ENCODE data around the gene MCF2L. TPM values are rescaled to one million over a fixed set of nuclear protein-coding genes. Genes with fewer than 3 reads are reported as not detected.
A peak's percentile ranks its signal among the peaks of the same experiment; 100 is the strongest.
"Not testable (repeated sequence)": the region's sequence is repeated elsewhere in the genome, so short reads cannot be mapped to it uniquely, and the experiment has no call there.

The MCF2L gene
- total and polyA plus RNA-seq, 2 experiments from 2014 or later = 4.8 to 25.6 TPM

- peaks cover 23% of the 10 kb centered on the region for H3K9me3 Mint-ChIP-seq
- no peak overlapping the region for H3K27ac ChIP-seq (ENCODE audit: low read depth)
- peaks cover 20% of the 10 kb centered on the region for H3K27me3 Mint-ChIP-seq (ENCODE audit: insufficient read depth, low read depth, poor library complexity)
- ATAC-seq (peak; percentile 91), DNase-seq (ENCODE audit: low spot score) (peak; percentile 81)
- H3K4me1 ChIP-seq (ENCODE audit: insufficient read depth) = no peaks in the 10 kb centered on the region
- H3K27ac Mint-ChIP-seq = no peak overlapping the region
- peaks cover 8% of the 10 kb centered on the region for H3K36me3 Mint-ChIP-seq (ENCODE audit: low read depth)
- H2AFZ ChIP-seq = no peak overlapping the region
- no peaks in the 10 kb centered on the region for H3K79me2 ChIP-seq (replicated peaks; ENCODE audit: insufficient read depth)
- no peaks in the 10 kb centered on the region for H4K20me1 ChIP-seq (replicated peaks; ENCODE audit: insufficient read depth)
- no peak overlapping the region for H3K4me3 ChIP-seq
- no peak overlapping the region for H3K4me2 ChIP-seq
- H3K27me3 ChIP-seq (ENCODE audit: insufficient read depth) = no peaks in the 10 kb centered on the region
- H3F3A ChIP-seq (replicated peaks; ENCODE audit: low read depth) = 0 out of 2 replicates have a peak, but pooled peaks cover 4% of the 10 kb centered on the region
- no peaks in the 10 kb centered on the region for H3K36me3 ChIP-seq (ENCODE audit: insufficient read depth)
- H3K4me1 Mint-ChIP-seq = no peaks in the 10 kb centered on the region
- H3K9me2 ChIP-seq (ENCODE audit: insufficient read depth) = no peaks in the 10 kb centered on the region
- no peak overlapping the region for H3K4me3 Mint-ChIP-seq
- TF ChIP-seq, protein P1, sequence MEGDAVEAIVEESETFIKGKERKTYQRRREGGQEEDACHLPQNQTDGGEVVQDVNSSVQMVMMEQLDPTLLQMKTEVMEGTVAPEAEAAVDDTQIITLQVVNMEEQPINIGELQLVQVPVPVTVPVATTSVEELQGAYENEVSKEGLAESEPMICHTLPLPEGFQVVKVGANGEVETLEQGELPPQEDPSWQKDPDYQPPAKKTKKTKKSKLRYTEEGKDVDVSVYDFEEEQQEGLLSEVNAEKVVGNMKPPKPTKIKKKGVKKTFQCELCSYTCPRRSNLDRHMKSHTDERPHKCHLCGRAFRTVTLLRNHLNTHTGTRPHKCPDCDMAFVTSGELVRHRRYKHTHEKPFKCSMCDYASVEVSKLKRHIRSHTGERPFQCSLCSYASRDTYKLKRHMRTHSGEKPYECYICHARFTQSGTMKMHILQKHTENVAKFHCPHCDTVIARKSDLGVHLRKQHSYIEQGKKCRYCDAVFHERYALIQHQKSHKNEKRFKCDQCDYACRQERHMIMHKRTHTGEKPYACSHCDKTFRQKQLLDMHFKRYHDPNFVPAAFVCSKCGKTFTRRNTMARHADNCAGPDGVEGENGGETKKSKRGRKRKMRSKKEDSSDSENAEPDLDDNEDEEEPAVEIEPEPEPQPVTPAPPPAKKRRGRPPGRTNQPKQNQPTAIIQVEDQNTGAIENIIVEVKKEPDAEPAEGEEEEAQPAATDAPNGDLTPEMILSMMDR (conservative IDR thresholded peaks at IDR 0.05; ENCODE audit: low read depth in 2 of 2) = peak; percentile 93 to 95
- TF ChIP-seq CREB1 (CRISPR knock-in tag; IDR thresholded peaks at IDR 0.05; ENCODE audit: low read depth) = no peak
Observed at GRCh38 chr13:113029487-113030258, 60.7 kb downstream of the MCF2L start.

- H3K36me3 ChIP-seq (ENCODE audit: insufficient read depth); H3K36me3 Mint-ChIP-seq (ENCODE audit: low read depth); H4K20me1 ChIP-seq (replicated peaks; ENCODE audit: insufficient read depth); H3K4me3 ChIP-seq; H3K27ac ChIP-seq (ENCODE audit: low read depth); H2AFZ ChIP-seq; DNase-seq (ENCODE audit: low spot score); H3K4me1 ChIP-seq (ENCODE audit: insufficient read depth); H3K4me2 ChIP-seq; ATAC-seq; H3F3A ChIP-seq (replicated peaks; ENCODE audit: low read depth); H3K4me1 Mint-ChIP-seq; H3K9me2 ChIP-seq (ENCODE audit: insufficient read depth); H3K27ac Mint-ChIP-seq; H3K79me2 ChIP-seq (replicated peaks; ENCODE audit: insufficient read depth); H3K4me3 Mint-ChIP-seq; H3K27me3 ChIP-seq (ENCODE audit: insufficient read depth): not testable (repeated sequence)
- Mint-ChIP-seq H3K9me3 (peaks cover 23% of the 10 kb centered on the region), H3K27me3 (ENCODE audit: insufficient read depth, low read depth, poor library complexity) (peaks cover 23% of the 10 kb centered on the region)
Observed at GRCh38 chr13:113030259-113030640, 61.2 kb downstream of the MCF2L start.

DNA sequence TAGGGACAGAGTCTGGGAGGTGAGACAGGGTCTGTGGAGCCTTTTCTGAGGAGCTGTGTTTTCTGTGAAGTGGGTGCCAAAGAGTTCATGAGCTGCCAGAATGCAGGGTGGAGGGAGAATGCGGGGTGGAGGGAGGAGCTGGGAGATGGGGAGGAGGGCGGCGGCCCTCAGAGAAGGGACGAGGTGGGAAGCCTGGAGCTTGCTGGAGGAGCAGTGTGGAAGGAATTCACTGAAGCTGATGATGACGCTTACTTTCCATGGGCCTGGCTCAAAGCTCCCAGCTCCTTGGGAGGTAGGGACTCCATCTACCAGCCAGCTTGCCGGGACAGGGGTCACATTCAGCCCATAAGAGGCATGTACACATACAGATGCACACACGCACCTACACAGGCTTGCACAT lies 62.5 kb downstream of the MCF2L start:
- no peaks in the 10 kb centered on the region for H3K27me3 ChIP-seq (ENCODE audit: insufficient read depth)
- Mint-ChIP-seq H3K9me3 (peaks cover 23% of the 10 kb centered on the region), H3K27ac (no peak overlapping the region), H3K27me3 (ENCODE audit: insufficient read depth, low read depth, poor library complexity) (peaks cover 23% of the 10 kb centered on the region), H3K4me3 (no peak overlapping the region), H3K4me1 (peaks cover 2% of the 10 kb centered on the region; the same call in 1 of the 3 replicates), H3K36me3 (ENCODE audit: low read depth) (peaks cover 8% of the 10 kb centered on the region)
- H3F3A ChIP-seq (replicated peaks; ENCODE audit: low read depth) = 0 out of 2 replicates have a peak, but pooled peaks cover 4% of the 10 kb centered on the region
- H3K4me1 ChIP-seq (ENCODE audit: insufficient read depth) = no peaks in the 10 kb centered on the region
- DNase-seq (ENCODE audit: low spot score) = no peak
- H3K4me3 ChIP-seq = no peak overlapping the region
- TF ChIP-seq, protein P1 (conservative IDR thresholded peaks at IDR 0.05; ENCODE audit: low read depth in 2 of 2) = no peak
- no peak for TF ChIP-seq EZH2 (IDR thresholded peaks at IDR 0.05; ENCODE audit: low read depth, unreplicated experiment)
- TF ChIP-seq, protein P2, sequence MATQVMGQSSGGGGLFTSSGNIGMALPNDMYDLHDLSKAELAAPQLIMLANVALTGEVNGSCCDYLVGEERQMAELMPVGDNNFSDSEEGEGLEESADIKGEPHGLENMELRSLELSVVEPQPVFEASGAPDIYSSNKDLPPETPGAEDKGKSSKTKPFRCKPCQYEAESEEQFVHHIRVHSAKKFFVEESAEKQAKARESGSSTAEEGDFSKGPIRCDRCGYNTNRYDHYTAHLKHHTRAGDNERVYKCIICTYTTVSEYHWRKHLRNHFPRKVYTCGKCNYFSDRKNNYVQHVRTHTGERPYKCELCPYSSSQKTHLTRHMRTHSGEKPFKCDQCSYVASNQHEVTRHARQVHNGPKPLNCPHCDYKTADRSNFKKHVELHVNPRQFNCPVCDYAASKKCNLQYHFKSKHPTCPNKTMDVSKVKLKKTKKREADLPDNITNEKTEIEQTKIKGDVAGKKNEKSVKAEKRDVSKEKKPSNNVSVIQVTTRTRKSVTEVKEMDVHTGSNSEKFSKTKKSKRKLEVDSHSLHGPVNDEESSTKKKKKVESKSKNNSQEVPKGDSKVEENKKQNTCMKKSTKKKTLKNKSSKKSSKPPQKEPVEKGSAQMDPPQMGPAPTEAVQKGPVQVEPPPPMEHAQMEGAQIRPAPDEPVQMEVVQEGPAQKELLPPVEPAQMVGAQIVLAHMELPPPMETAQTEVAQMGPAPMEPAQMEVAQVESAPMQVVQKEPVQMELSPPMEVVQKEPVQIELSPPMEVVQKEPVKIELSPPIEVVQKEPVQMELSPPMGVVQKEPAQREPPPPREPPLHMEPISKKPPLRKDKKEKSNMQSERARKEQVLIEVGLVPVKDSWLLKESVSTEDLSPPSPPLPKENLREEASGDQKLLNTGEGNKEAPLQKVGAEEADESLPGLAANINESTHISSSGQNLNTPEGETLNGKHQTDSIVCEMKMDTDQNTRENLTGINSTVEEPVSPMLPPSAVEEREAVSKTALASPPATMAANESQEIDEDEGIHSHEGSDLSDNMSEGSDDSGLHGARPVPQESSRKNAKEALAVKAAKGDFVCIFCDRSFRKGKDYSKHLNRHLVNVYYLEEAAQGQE (IDR thresholded peaks at IDR 0.05; ENCODE audit: unreplicated experiment) = no peak
- TF ChIP-seq POLR2AphosphoS5 (IDR thresholded peaks at IDR 0.05; ENCODE audit: low read depth) = no peak
- TF ChIP-seq, protein P3, sequence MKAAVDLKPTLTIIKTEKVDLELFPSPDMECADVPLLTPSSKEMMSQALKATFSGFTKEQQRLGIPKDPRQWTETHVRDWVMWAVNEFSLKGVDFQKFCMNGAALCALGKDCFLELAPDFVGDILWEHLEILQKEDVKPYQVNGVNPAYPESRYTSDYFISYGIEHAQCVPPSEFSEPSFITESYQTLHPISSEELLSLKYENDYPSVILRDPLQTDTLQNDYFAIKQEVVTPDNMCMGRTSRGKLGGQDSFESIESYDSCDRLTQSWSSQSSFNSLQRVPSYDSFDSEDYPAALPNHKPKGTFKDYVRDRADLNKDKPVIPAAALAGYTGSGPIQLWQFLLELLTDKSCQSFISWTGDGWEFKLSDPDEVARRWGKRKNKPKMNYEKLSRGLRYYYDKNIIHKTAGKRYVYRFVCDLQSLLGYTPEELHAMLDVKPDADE (IDR thresholded peaks at IDR 0.05) = no peak
- TF ChIP-seq EZH2phosphoT487 (IDR thresholded peaks at IDR 0.05; ENCODE audit: unreplicated experiment) = no peak
- no peak for TF ChIP-seq ZNF114 (CRISPR knock-in tag; IDR thresholded peaks at IDR 0.05)
- TF ChIP-seq ZNF331 (CRISPR knock-in tag; IDR thresholded peaks at IDR 0.05; ENCODE audit: low read depth) = no peak
- no peak for TF ChIP-seq JUNB (IDR thresholded peaks at IDR 0.05; ENCODE audit: unreplicated experiment)
- H2AFZ ChIP-seq = no peak overlapping the region
- H3K27ac ChIP-seq (ENCODE audit: low read depth) = no peak overlapping the region
- ATAC-seq = no peak
- H3K36me3 ChIP-seq (ENCODE audit: insufficient read depth) = no peaks in the 10 kb centered on the region
- no peak overlapping the region for H3K4me2 ChIP-seq
- no peaks in the 10 kb centered on the region for H4K20me1 ChIP-seq (replicated peaks; ENCODE audit: insufficient read depth)
- no peaks in the 10 kb centered on the region for H3K9me2 ChIP-seq (ENCODE audit: insufficient read depth)
- H3K79me2 ChIP-seq (replicated peaks; ENCODE audit: insufficient read depth) = no peaks in the 10 kb centered on the region
